Loucy (cell line): ENCODE results near the gene PDE5A.
A peak's percentile ranks its signal among the peaks of the same experiment; 100 is the strongest.

Experiments used
- CTCF ChIP-seq: fragments of 200-600 bp; sonication (generic); conservative IDR thresholded peaks from 2 replicates; pipeline ENCODE4 v1.5.1; 2014; ENCODE audit warnings: mild to moderate bottlenecking, antibody characterized with exemption, low read length
- EZH2phosphoT487 ChIP-seq: fragments of 200-600 bp; IDR thresholded peaks from 2 replicates; pipeline ENCODE4 v1.6.1; 2018; ENCODE audit warnings: antibody characterized with exemption, mild to moderate bottlenecking, moderate library complexity, borderline replicate concordance

GRCh38 chr4:119490335-119490734 lies 138.3 kb downstream of the PDE5A start:
- peak; percentile 42 for TF ChIP-seq CTCF
- TF ChIP-seq EZH2phosphoT487: no peak
